HL-60 (cell line): ENCODE data around the gene PRDX1.

ENCODE experiments used
- DNase-seq, 2 experiments: peaks; one replicate each; pipeline ENCODE4 v3.0.0-alpha.2; 2010 to 2020; ENCODE audit warnings: low read depth in 1 of 2, low spot score in 1 of 2
- H3K27ac ChIP-seq: fragments of 250-450 bp; sonication (Bioruptor Pico); replicated peaks from 2 replicates; pipeline ENCODE4 v1.5.1; 2020; ENCODE audit warnings: mild to moderate bottlenecking, moderate library complexity
- H3K27me3 ChIP-seq: fragments of 250-450 bp; sonication (Bioruptor Pico); 2 replicates; pipeline ENCODE4 v1.5.1; 2021; ENCODE audit warnings: mild to moderate bottlenecking, moderate library complexity; ENCODE audit not compliant: insufficient read depth, poor library complexity, severe bottlenecking
- H3K4me3 ChIP-seq: replicated peaks from 2 replicates; pipeline ENCODE4 v1.5.1; 2011; ENCODE audit warnings: mild to moderate bottlenecking, control low read depth, low read length; ENCODE audit not compliant: insufficient read depth
- CTCF ChIP-seq: IDR thresholded peaks from one replicate; pipeline ENCODE4 v1.5.1; 2011; ENCODE audit warnings: low read length, control low read depth, inconsistent platforms; ENCODE audit not compliant: insufficient read depth
- GABPA ChIP-seq: IDR thresholded peaks from 2 replicates; pipeline ENCODE4 v1.6.1; 2012; ENCODE audit warnings: low read depth
- POLR2AphosphoS5 ChIP-seq: IDR thresholded peaks from 2 replicates; pipeline ENCODE4 v1.6.1; 2012; ENCODE audit warnings: low read depth
- REST ChIP-seq: IDR thresholded peaks from 2 replicates; pipeline ENCODE4 v1.6.1; 2012; ENCODE audit warnings: low read depth; ENCODE audit not compliant: insufficient replicate concordance
- SPI1 ChIP-seq: IDR thresholded peaks from 2 replicates; pipeline ENCODE4 v1.6.1; 2012; ENCODE audit warnings: low read depth, mild to moderate bottlenecking, borderline replicate concordance

PRDX1 gene

GRCh38 chr1:45498279-45498678, 23.4 kb downstream of the PRDX1 start:
- no peak for DNase-seq
- TF ChIP-seq GABPA = no peak
- TF ChIP-seq CTCF = no peak
- TF ChIP-seq POLR2AphosphoS5 = no peak
- no peak for TF ChIP-seq REST
- TF ChIP-seq SPI1 = no peak
- H3K4me3 ChIP-seq = no peak overlapping the region
- H3K27ac ChIP-seq = no peak overlapping the region
- no peaks in the 10 kb centered on the region for H3K27me3 ChIP-seq

DNA sequence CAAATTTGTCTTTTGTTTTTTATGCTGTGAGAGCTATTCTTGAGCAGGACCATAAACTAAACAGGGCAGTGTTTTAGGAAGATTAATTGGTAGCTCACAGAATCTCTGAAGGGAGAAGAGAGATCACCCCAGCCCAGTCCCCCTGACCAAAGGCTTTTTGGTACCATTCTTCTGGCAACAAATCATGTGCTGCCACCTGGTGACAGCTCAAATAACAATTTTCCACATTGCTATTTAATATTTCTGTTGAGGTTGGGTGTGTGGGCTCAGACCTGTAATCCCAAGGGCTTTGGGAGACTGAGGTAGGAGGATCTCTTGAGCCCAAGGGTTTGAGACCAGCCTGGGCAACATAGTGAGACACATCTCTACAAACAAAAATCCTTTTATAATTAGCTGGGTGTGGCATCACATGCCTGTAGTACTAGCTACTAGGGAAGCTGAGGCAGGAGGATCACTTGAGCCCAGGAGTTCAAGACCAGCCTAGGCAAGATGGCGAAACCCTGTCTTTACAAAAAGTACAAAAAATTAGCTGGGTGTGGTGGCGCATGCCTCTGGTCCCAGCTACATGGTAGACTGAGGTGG, 28.5 kb downstream of the PRDX1 start:
- peak in 1 of 2 experiments; percentile 61 for DNase-seq
- Histone ChIP-seq H3K4me3 (no peak overlapping the region), H3K27ac (no peak overlapping the region), H3K27me3 (no peaks in the 10 kb centered on the region)
- peak; percentile 7 for TF ChIP-seq CTCF
- no peak for TF ChIP-seq POLR2AphosphoS5

DNA sequence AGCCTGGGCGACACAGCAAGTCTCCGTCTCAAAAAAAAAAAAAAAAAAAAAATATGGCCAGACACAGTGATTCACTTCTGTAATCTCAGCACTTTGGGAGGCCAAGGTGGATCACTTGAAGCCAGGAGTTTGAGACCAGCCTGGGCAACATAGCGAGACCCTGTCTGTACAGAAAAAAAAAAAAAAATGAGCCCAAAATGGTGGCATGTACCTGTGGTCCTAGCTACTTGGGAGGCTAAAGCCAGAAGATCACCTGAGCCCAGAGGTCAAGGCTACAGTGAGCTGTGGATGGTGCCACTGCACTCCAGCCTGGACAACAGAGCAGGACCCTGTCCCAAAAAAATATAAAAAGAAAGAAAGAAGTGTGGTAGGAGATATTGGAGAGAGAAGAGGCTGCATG, 29.0 kb downstream of the PRDX1 start:
- H3K4me3 ChIP-seq = no peak overlapping the region
- H3K27me3 ChIP-seq = no peaks in the 10 kb centered on the region
- no peak for TF ChIP-seq POLR2AphosphoS5
- TF ChIP-seq CTCF = no peak
- TF ChIP-seq GABPA = no peak
- no peak for TF ChIP-seq REST
- no peak for TF ChIP-seq SPI1
- no peak for DNase-seq
- no peak overlapping the region for H3K27ac ChIP-seq
